Kidney epithelial cell (primary cell): ENCODE data around the gene MOGAT3. TPM values are rescaled to one million over a fixed set of nuclear protein-coding genes. Genes with fewer than 3 reads are reported as not detected.

ENCODE experiments used
- DNase-seq: peaks from one replicate; pipeline ENCODE4 v3.0.0-alpha.2; 2010; ENCODE audit warnings: low read depth
- H3K27me3 ChIP-seq: 2 replicates; pipeline ENCODE4 v1.6.0; 2011; ENCODE audit warnings: low read length; ENCODE audit not compliant: control insufficient read depth, insufficient read depth
- H3K36me3 ChIP-seq: 2 replicates; pipeline ENCODE4 v1.5.1; 2011; ENCODE audit warnings: low read length; ENCODE audit not compliant: control insufficient read depth, insufficient read depth
- H3K4me3 ChIP-seq: 2 replicates; pipeline ENCODE4 v1.5.1; 2011; ENCODE audit warnings: low read depth, mild to moderate bottlenecking, control low read depth, low read length
- CTCF ChIP-seq: IDR thresholded peaks from 2 replicates; pipeline ENCODE4 v1.5.1; 2011; ENCODE audit warnings: mild to moderate bottlenecking, moderate library complexity, low read length, control low read depth, inconsistent platforms; ENCODE audit not compliant: insufficient read depth, poor library complexity, severe bottlenecking
- total RNA-seq: library from RNA; depleted of rRNA; stranded (reverse); fragments of >200 nt; gene quantifications from 2 replicates; pipeline ENCODE4 v1.2.3, GENCODE V29; 2015

Gene MOGAT3
- total RNA-seq, 1 donor from 2014 or later = not detected

DNA sequence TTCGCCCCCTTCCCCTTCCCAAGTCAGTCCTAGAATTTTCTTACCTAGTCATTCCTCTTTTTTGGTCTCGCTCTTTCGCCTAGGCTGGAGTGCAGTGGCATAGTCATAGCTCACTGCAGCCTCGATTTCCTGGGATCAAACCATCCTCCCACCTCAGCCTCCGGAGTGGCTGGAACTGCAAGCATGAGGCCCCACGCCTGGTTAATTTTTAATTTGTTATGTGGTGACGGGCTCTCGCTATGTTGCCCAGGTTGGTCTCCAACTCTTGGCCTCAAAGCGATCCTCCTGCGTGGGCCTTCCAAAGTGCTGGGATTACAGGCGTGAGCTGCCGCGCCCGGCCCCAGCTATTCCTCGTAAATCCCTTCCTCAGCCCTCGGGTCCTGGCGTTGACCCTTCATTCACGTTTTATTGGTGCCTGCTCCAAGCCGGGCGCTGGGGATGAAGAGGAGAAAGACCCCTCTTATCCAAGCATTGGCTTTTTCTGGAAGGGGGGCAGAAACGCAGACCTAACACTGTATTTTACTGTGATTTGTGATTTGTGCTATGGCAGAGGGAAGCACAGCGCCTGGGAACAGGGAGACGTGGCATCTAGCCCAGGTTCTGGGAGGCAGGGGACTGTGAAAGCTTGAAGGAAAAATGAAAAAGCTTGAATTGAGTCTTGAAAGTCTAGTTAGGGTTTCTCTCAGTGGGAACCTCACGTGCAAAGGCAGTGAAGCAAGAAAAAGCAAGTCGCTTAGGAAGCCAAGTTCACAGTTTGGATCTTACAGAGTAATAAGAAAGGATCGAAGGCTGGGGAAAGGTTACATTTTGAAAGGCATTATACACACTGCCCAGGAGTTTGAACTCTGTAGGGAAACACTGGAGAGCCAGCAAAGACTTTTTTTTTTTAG is 17.6 kb upstream of the MOGAT3 start:
- no peaks in the 10 kb centered on the region for H3K27me3 ChIP-seq
- no peak for TF ChIP-seq CTCF
- H3K36me3 ChIP-seq = peaks cover 1% of the 10 kb centered on the region
- DNase-seq = no peak
- H3K4me3 ChIP-seq = peak overlapping the region; percentile 63

- no peaks in the 10 kb centered on the region for H3K27me3 ChIP-seq
- H3K36me3 ChIP-seq = peaks cover 1% of the 10 kb centered on the region
- DNase-seq = peak; percentile 88
- TF ChIP-seq CTCF = no peak
- peak within 1 kb of the TSS; percentile 63 for H3K4me3 ChIP-seq
These were observed 16.8 kb upstream of the MOGAT3 start, which contains the start of the genes PLOD3 and ZNHIT1 for GRCh38 chr7:101217388-101218235. Gene PLOD3 (minus strand): TSS chr7:101217581. CDS start chr7:101217274, 307 bp downstream. Gene ZNHIT1 (plus strand): TSS chr7:101218165. CDS start chr7:101218196, 31 bp downstream.

DNA sequence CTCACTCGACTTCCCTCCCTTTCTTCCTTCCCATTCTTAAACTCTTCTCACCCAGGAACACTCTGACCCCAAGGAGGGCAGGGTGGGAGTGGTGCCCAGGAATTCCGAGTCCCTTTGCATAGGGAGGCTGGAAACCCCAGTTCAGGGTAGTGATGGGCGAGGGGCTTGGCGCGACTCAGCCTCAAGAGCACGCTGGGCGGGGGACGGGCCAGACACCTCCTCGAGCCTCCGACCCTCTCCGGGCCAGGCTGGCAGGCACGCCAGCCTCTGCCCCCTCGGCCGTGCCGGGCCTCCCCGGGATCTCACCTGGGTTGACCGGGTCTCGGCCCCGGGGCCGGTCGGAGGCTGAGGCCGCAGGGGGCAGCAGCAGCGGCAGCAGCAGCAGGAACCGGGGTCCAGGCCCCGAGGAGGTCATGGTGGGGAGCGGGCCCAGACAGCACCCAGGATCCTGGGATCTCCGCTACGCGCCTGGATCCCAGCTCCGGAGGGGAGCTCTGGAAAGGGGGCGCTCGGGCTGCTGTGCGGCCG is 16.1 kb upstream of the MOGAT3 start:
- peaks cover 1% of the 10 kb centered on the region for H3K36me3 ChIP-seq
- peak overlapping the region; percentile 63 for H3K4me3 ChIP-seq
- no peak for DNase-seq
- H3K27me3 ChIP-seq = no peaks in the 10 kb centered on the region
- no peak for TF ChIP-seq CTCF

DNA sequence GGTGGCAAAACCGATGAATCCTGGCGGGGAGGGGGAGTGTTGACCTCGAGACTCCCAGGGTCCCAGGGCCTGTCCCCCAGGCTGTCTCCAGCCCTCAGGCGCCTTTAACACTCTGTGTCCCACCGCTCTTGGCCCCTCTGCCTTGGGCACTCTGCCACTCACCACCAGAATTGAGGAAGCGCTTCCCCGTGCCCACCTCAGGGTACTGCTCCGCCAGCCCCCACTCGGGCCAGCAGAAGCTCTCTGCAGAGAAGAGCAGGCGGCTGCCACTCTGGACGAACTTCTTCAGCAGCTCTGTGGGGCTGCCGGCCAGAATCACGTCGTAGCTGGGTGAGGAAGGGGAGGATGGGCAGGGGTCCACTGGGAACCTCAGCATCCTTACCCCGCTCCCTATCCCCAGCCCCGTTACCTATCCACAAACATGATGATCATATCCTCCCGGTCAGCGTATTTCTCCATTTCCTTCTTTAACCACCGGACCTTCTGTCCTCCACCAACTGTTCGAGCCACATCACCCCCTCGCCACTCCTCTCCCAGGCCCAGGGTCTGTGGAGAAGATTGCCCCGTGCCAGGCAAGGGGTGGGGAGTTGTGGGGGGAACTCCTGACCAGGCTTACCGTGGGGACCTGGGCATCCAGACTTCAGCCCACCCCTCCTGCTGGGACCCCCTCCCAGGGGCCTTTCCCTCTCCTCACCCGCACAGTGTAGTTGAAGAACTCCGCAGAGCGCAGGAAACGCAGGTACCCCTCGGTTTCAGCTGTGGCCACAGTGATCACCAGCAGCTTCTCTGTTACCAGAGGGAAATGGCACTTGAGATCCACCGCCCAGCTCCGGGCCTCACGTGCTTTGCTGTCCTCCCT is 15.4 kb upstream of the MOGAT3 start:
- Histone ChIP-seq H3K4me3 (peak overlapping the region; percentile 63), H3K36me3 (peaks cover 1% of the 10 kb centered on the region), H3K27me3 (no peaks in the 10 kb centered on the region)
- no peak for DNase-seq
- TF ChIP-seq CTCF = no peak

DNA sequence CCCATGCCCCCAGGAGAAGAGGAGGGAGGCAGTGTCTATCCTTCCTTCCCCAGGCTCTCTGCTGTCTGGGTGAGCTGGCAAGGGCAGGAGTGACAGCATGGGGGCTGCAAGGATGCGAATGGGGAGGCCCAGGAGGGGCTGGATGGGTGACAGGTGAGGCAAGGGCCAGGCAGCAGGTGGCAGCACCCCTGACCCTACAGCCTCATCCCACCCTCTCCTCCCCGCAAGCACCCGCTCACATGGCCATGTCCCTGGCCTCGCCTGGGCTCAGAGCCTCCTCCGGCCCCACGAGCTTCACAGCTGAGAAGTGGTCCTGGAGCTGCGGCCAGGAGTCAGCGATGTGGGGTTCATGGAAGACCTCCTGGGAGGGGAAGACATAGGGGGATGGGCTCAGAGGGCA is 11.2 kb upstream of the MOGAT3 start:
- no peak for TF ChIP-seq CTCF
- Histone ChIP-seq H3K4me3 (no peak overlapping the region), H3K36me3 (peaks cover 1% of the 10 kb centered on the region), H3K27me3 (no peaks in the 10 kb centered on the region)
- DNase-seq = no peak
